Activated CD8-positive, alpha-beta memory T cell treated with anti-CD3 and anti-CD28 coated beads for 36 hours (primary cell): Measurements from ENCODE around the gene TRIM46. TPM values are rescaled to one million over a fixed set of nuclear protein-coding genes. Genes with fewer than 3 reads are reported as not detected.
"Not testable (repeated sequence)": the region's sequence is repeated elsewhere in the genome, so short reads cannot be mapped to it uniquely, and the experiment has no call there.

ENCODE experiments used
- CTCF ChIA-PET: fragments of 350-600 bp; sonication (Branson Sonifier 250); formaldehyde crosslinking; loops from one replicate; lab custom pipeline; 2021; ENCODE audit warnings: antibody characterized with exemption; lab: Charles Lee
- POLR2A ChIA-PET: fragments of 350-600 bp; sonication (Branson Sonifier 250); formaldehyde crosslinking; loops from one replicate; lab custom pipeline; 2021; ENCODE audit warnings: antibody characterized with exemption; lab: Charles Lee
- total RNA-seq, 2 experiments: library from RNA; stranded (reverse); gene quantifications; one replicate each; pipeline ENCODE4 v1.2.3, GENCODE V29; 2021

The TRIM46 gene
- total RNA-seq, 2 experiments from 2014 or later: 7.3 to 7.8 TPM

GRCh38 chr1:155177918-155178281 lies 4.3 kb downstream of the TRIM46 start:
- ChIA-PET POLR2A (interaction anchor here (2.1 kb wide), 1 partner anchor 16 kb away, joined by 18 read pairs; no protein-coding TSS in a partner anchor), CTCF (interaction anchor here (1.1 to 2.3 kb wide), 4 partner anchors 8 to 86 kb away, joined by 4 to 20 read pairs (median 6); no protein-coding TSS in a partner anchor)

GRCh38 chr1:155178441-155179111 lies 4.9 kb downstream of the TRIM46 start:
- CTCF ChIA-PET: interaction anchor here (0.5 to 2.3 kb wide), 3 partner anchors 15 to 570 kb away, joined by 4 to 20 read pairs (median 4); no protein-coding TSS in a partner anchor
- POLR2A ChIA-PET: interaction anchor here (0.6 to 2.1 kb wide), 2 partner anchors 15 to 633 kb away, joined by 4 to 18 read pairs; no protein-coding TSS in a partner anchor

- ChIA-PET POLR2A (interaction anchor here (0.6 to 0.9 kb wide), 2 partner anchors 14 to 632 kb away, joined by 3 to 4 read pairs; no protein-coding TSS in a partner anchor), CTCF (interaction anchor here (1.1 to 1.2 kb wide), 2 partner anchors 10 to 32 kb away, joined by 4 read pairs; no protein-coding TSS in a partner anchor)
Measured at GRCh38 chr1:155179112-155180031, 5.7 kb downstream of the TRIM46 start.

DNA sequence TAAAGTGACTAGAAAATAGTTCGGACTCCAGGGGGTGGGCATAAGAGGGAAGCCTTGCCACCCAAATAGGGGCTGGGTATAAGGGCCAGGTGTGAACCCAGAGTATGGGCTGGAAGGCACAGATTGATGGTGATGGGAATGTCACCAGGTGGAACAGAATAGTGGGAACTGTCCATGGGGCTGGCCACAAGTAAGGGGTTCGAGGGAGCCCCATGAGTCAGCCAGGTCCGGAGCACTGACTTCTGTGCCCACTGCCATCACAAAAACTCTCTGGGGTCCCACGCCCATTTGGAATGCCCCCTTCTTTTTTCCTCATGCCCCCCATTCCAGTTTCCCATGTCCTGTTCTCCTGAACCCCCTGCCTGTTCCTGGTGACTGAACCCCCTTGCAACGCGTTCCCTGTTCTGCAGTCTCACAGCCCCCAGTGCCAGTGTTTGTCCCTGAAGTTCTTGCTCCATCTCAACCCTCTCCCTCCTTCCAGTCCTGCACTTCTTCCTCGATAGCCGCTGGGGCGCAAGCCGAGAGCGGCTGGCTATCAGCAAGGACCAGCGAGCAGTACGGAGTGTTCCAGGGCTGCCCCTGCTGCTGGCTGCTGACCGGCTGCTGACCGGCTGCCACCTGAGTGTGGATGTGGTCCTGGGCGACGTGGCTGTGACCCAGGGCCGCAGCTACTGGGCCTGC lies 7.9 kb downstream of the TRIM46 start:
- ChIA-PET POLR2A (no interaction called here), CTCF (no interaction called here)

DNA sequence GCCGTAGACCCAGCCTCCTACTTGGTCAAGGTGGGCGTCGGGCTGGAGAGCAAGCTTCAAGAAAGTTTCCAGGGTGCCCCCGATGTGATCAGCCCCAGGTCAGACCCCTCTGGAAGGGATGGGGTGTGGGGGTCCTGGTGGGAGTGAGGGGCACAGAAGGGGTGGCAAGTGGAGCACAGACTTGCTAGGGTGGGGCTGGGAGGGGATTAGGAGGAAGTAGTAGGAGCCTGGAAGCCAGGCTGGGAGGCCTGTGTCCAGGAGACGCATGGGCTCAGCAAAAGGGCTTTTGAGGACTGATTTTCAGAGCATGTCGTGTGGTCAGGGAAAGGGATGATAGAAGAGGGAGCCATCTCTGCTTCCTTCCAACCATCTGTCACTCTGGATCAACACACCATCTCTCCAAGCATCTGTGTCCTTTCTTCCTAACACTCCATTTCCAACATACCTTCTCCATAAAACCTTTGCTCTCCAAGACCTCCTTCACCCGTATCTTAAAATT lies 8.5 kb downstream of the TRIM46 start:
- CTCF ChIA-PET: no interaction called here

GRCh38 chr1:155183775-155184221 lies 10.1 kb downstream of the TRIM46 start:
- ChIA-PET POLR2A (interaction anchor here (0.5 kb wide), 1 partner anchor 1122 kb away, joined by 3 read pairs; no protein-coding TSS in a partner anchor), CTCF (interaction anchor here (0.8 to 1.0 kb wide), 2 partner anchors 9 to 23 kb away, joined by 3 to 5 read pairs; no protein-coding TSS in a partner anchor)

More for the DNA sequence above, 8.5 kb downstream of the TRIM46 start:
- POLR2A ChIA-PET: no interaction called here

DNA sequence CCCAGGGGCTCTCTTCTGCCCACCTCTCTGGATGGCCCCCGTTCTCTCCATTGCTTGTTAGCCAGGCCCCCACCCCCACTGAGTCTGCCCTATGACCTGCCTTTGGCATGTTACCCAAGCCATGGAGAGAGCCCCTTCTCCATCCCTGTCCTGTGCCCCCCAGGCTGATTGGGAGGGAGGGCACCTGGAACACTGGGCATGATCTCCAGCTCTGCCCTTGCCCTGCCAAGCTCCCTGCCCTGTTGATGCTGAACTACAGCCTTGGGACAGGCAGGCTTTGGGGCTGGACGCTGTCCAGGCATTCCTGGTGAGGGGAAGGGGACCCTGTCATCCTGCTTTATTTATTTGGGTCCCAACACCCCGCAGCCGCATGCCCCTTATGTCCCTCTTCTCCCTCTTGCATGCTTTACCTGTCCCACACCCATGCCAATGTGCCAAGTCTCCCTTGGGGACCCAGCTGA lies 10.7 kb downstream of the TRIM46 start:
- ChIA-PET POLR2A (no interaction called here), CTCF (interaction anchor here (0.8 to 1.8 kb wide), 3 partner anchors 9 to 23 kb away, joined by 3 to 13 read pairs (median 5); no protein-coding TSS in a partner anchor)

GRCh38 chr1:155184835-155185782 lies 11.5 kb downstream of the TRIM46 start:
- CTCF ChIA-PET: interaction anchor here (0.8 to 1.8 kb wide), 4 partner anchors 8 to 22 kb away, joined by 3 to 13 read pairs (median 4); no protein-coding TSS in a partner anchor
- POLR2A ChIA-PET: no interaction called here

GRCh38 chr1:155185783-155186066 lies 12.1 kb downstream of the TRIM46 start:
- POLR2A ChIA-PET: no interaction called here
- CTCF ChIA-PET: interaction anchor here (1.1 to 1.8 kb wide), 3 partner anchors 8 to 10 kb away, joined by 3 to 13 read pairs (median 6); no protein-coding TSS in a partner anchor

- ChIA-PET CTCF (interaction anchor here (1.1 to 1.8 kb wide), 5 partner anchors 8 to 18 kb away, joined by 3 to 13 read pairs (median 4); partner anchors contain the start of gene KRTCAP2), POLR2A (interaction anchor here (0.6 kb wide), 1 partner anchor 50 kb away, joined by 5 read pairs; no protein-coding TSS in a partner anchor)
Measured at GRCh38 chr1:155186067-155186793, 12.6 kb downstream of the TRIM46 start.

- ChIA-PET CTCF (interaction anchor here (1.4 to 1.6 kb wide), 3 partner anchors 10 to 19 kb away, joined by 4 to 6 read pairs (median 4); partner anchors contain the start of gene KRTCAP2), POLR2A (interaction anchor here (0.6 kb wide), 1 partner anchor 51 kb away, joined by 5 read pairs; no protein-coding TSS in a partner anchor)
Measured at GRCh38 chr1:155186794-155187455, 13.3 kb downstream of the TRIM46 start.

- ChIA-PET CTCF (interaction anchor here (0.9 to 1.6 kb wide), 3 partner anchors 15 to 20 kb away, joined by 4 to 6 read pairs (median 4); partner anchors contain the start of gene KRTCAP2), POLR2A (no interaction called here)
Measured at GRCh38 chr1:155187456-155187891, 13.8 kb downstream of the TRIM46 start.

DNA sequence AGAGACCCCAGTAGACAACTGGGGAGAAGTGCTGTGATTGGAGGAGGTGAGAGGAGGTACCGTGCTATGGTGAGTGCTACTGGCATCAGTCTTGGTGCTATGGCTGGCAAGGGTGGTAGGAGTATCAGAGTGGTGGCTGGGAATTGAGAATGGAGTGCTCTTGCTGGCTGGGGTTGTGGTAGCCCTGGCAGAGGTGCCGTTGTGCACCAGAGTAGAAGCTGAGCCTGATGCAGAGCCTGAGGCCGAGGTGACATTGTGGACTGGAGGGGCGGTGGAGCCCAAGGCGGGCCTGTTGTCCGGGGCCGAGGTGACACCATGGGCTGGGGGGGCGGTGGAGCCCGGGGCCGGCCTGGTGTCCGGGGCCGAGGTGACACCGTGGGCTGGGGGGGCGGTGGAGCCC lies 14.6 kb downstream of the TRIM46 start:
- CTCF ChIA-PET: interaction anchor here (0.9 kb wide), 1 partner anchor 19 kb away, joined by 6 read pairs; no protein-coding TSS in a partner anchor
- POLR2A ChIA-PET: no interaction called here

- POLR2A ChIA-PET, CTCF ChIA-PET: not testable (repeated sequence)
Measured at GRCh38 chr1:155189926-155190325, 16.3 kb downstream of the TRIM46 start.

- ChIA-PET CTCF (interaction anchor here (3.8 kb wide), 1 partner anchor 18 kb away, joined by 52 read pairs; the partner anchor contains the start of genes KRTCAP2 and TRIM46), POLR2A (no interaction called here)
Measured at GRCh38 chr1:155191904-155192303, 18.3 kb downstream of the TRIM46 start.
